K562 (cell line): ENCODE data around the gene FBN1. TPM values are rescaled to one million over a fixed set of nuclear protein-coding genes. Genes with fewer than 3 reads are reported as not detected.

Experiments used
- ATAC-seq: fragments of 200-7000 bp; cut with Tn5 transposase; 3 replicates; pipeline ENCODE4 v1.9.1; 2020; ENCODE audit warnings: moderate library complexity
- BruUV-seq: library from RNA; stranded (reverse); fragments of 400-500 nt; replicated peaks from 2 replicates; lab custom pipeline; 2021; lab: Mats Ljungman, UMichigan
- CTCF ChIA-PET: fragments of 300-600 bp; formaldehyde crosslinking; extraction: SDS; loops from one replicate; lab custom pipeline; 2021; ENCODE audit warnings: low intra/inter-chr PET ratio; lab: Yijun Ruan, JAX
- POLR2A ChIA-PET: fragments of 300-600, 350-650 bp; sonication (Branson Sonifier 250); formaldehyde crosslinking; extraction: SDS; loops from one replicate; lab custom pipeline; 2021; ENCODE audit warnings: antibody characterized with exemption, inconsistent platforms; lab: Yijun Ruan, JAX
- DNase-seq, 4 experiments: peaks; one replicate each; pipeline versions ENCODE4 v3.0.0 to v3.0.0-alpha.2; 2011 to 2018; ENCODE audit warnings: low spot score in 3 of 4, mixed read lengths in 3 of 4; ENCODE audit errors: extremely low read depth in 1 of 4
- FAIRE-seq: peaks from 2 replicates; lab custom pipeline; 2011; peaks lifted over from hg19 to GRCh38; lab: Jason Lieb, UNC
- H2AFZ ChIP-seq: 2 replicates; pipeline ENCODE4 v1.6.0; 2011; ENCODE audit warnings: low read depth, low read length, control low read depth, inconsistent platforms
- H3K27ac ChIP-seq: fragments of 200-600 bp; 3 replicates; pipeline ENCODE4 v1.8.0; 2011; ENCODE audit warnings: low read depth, mild to moderate bottlenecking, control low read depth, inconsistent platforms, low read length, moderate library complexity, mixed read lengths; ENCODE audit errors: extremely low read depth
- H3K27me3 ChIP-seq, 2 experiments: fragments of 300-600 bp in 1 of 2; 2 replicates in 1 of 2; 3 replicates in 1 of 2; pipeline versions ENCODE4 v1.6.0 to v1.8.0; 2011; ENCODE audit warnings: inconsistent platforms in 2 of 2, low read length in 2 of 2, mild to moderate bottlenecking in 1 of 2, mixed read lengths in 1 of 2, moderate library complexity in 1 of 2; ENCODE audit not compliant: control insufficient read depth in 2 of 2, insufficient read depth in 2 of 2
- H3K36me3 ChIP-seq: fragments of 300-600 bp; 3 replicates; pipeline ENCODE4 v1.8.0; 2011; ENCODE audit warnings: mild to moderate bottlenecking, low read length, inconsistent platforms; ENCODE audit not compliant: control insufficient read depth, insufficient read depth
- H3K4me1 ChIP-seq, 2 experiments: fragments of 200-600 bp in 1 of 2; replicated peaks in 1 of 2; 2 replicates in 1 of 2; 3 replicates in 1 of 2; pipeline versions ENCODE4 v1.5.1 to v1.8.0; 2011; ENCODE audit warnings: inconsistent platforms in 2 of 2, low read length in 2 of 2, mild to moderate bottlenecking in 1 of 2, mixed read lengths in 1 of 2, moderate library complexity in 1 of 2; ENCODE audit not compliant: control insufficient read depth in 2 of 2, insufficient read depth in 2 of 2
- H3K4me2 ChIP-seq: 2 replicates; pipeline ENCODE4 v1.6.1; 2011; ENCODE audit warnings: low read length, control low read depth, inconsistent platforms, mixed read lengths; ENCODE audit not compliant: insufficient read depth
- H3K4me3 ChIP-seq: fragments of 200-600 bp; sonication (generic), shearing (Covaris generic); 2 replicates; pipeline ENCODE4 v1.5.1; 2016; ENCODE audit warnings: control low read depth, inconsistent platforms
- H3K79me2 ChIP-seq: fragments of 200-600 bp; 3 replicates; pipeline ENCODE4 v1.8.0; 2011; ENCODE audit warnings: low read length, inconsistent platforms; ENCODE audit not compliant: control insufficient read depth, insufficient read depth
- H3K9ac ChIP-seq, 2 experiments: 2 replicates each; pipeline versions ENCODE4 v1.6.0 to v1.6.1; 2011; ENCODE audit warnings: low read depth in 2 of 2, low read length in 2 of 2, control low read depth in 1 of 2, inconsistent platforms in 1 of 2, mild to moderate bottlenecking in 1 of 2, mixed read lengths in 1 of 2; ENCODE audit not compliant: insufficient read depth in 1 of 2
- H3K9me1 ChIP-seq: one replicate; pipeline ENCODE4 v1.6.0; 2011; ENCODE audit warnings: inconsistent platforms, mild to moderate bottlenecking, low read length, moderate library complexity; ENCODE audit not compliant: control insufficient read depth, insufficient read depth
- H3K9me3 ChIP-seq: replicated peaks from 2 replicates; pipeline ENCODE4 v1.5.1; 2011; ENCODE audit warnings: low read depth, low read length, inconsistent platforms; ENCODE audit not compliant: control insufficient read depth, insufficient read depth
- H4K20me1 ChIP-seq: replicated peaks from 2 replicates; pipeline ENCODE4 v1.6.1; 2011; ENCODE audit warnings: low read length, inconsistent platforms, mixed read lengths; ENCODE audit not compliant: control insufficient read depth, insufficient read depth
- FIP1L1 ChIP-seq: fragments of 200-400 bp; formaldehyde crosslinking; IDR thresholded peaks from 2 replicates; pipeline ENCODE4 v1.6.1; 2018; ENCODE audit warnings: mild to moderate bottlenecking, low read depth, low read length; ENCODE audit not compliant: poor library complexity, severe bottlenecking
- POLR2AphosphoS5 ChIP-seq: IDR thresholded peaks from 2 replicates; pipeline ENCODE4 v1.6.1; 2011; ENCODE audit warnings: mild to moderate bottlenecking, low read depth, low read length, moderate library complexity; ENCODE audit not compliant: control insufficient read depth, insufficient read depth
- PURB ChIP-seq: sonication (generic); formaldehyde crosslinking; IDR thresholded peaks from 2 replicates; pipeline ENCODE4 v1.9.0; 2021; ENCODE audit warnings: low read depth, mild to moderate bottlenecking, missing genetic modification reagents
- SREBF1 ChIP-seq: fragments of 150-350 bp; IDR thresholded peaks from 2 replicates; pipeline ENCODE4 v1.6.1; 2014; ENCODE audit warnings: antibody characterized with exemption, low read depth, low read length, borderline replicate concordance
- ZNF143 ChIP-seq: sonication (generic); formaldehyde crosslinking; IDR thresholded peaks from 2 replicates; pipeline ENCODE4 v1.9.0; 2022; ENCODE audit warnings: mild to moderate bottlenecking, missing genetic modification reagents
- ZNF184 ChIP-seq: sonication (generic); formaldehyde crosslinking; IDR thresholded peaks from 2 replicates; pipeline ENCODE4 v1.5.0; 2020; ENCODE audit warnings: missing genetic modification reagents
- ZNF589 ChIP-seq: fragments of 200-800 bp; sonication (Bioruptor generic); IDR thresholded peaks from 2 replicates; pipeline ENCODE4 v1.6.1; 2016; ENCODE audit warnings: low read depth, missing genetic modification characterization, missing compliant biosample characterization
- WGBS: fragments of 100-300 bp; shearing (Covaris generic); methylation state at CpG from one replicate; pipeline ENCODE4 v1.1.6; 2016; ENCODE audit warnings: low coverage, mixed read lengths; ENCODE audit not compliant: insufficient coverage; ENCODE audit errors: missing lambda C conversion rate; 5-methylcytosine and 5-hydroxymethylcytosine counted together
- in situ Hi-C: fragments of 300-500 bp; cut with MboI; formaldehyde crosslinking; loops from 4 replicates; pipeline ENCODE4 v1.15.0; 2018; ENCODE audit warnings: inconsistent platforms, mixed read lengths
- intact Hi-C: fragments of 100-400 bp; cut with micrococcal nuclease; formaldehyde crosslinking; loops from 2 replicates; pipeline ENCODE4 v1.14.2; 2022
- polyA plus RNA-seq, 8 experiments: library from polyadenylated mRNA; depleted of rRNA in 4 of 8; stranded (reverse) in 5 of 8; unstranded in 3 of 8; fragments of >200 nt; fragmentation: Nextera tagmentation in 2 of 8; fragmentation: Illumina TruSeq in 1 of 8; extraction: Ambion mirVana in 2 of 8; extraction: Trizol in 1 of 8; gene quantifications; 2 replicates each; pipeline versions ENCODE4 v1.2.1 to v1.2.3, GENCODE V29; 2011 to 2014; ENCODE audit warnings: inconsistent platforms in 1 of 8, missing spikeins in 1 of 8
- total RNA-seq, 7 experiments: library from RNA; depleted of rRNA in 6 of 7; stranded (reverse); fragments of >200 nt in 6 of 7; fragmentation: Illumina TruSeq in 2 of 7; extraction: Trizol in 2 of 7; gene quantifications; 2 replicates each; pipeline versions ENCODE4 v1.2.1 to v1.2.3, GENCODE V29; 2011 to 2021; ENCODE audit warnings: low replicate concordance in 1 of 7
- TF ChIP-seq, protein P1 (sequence below): fragments of 450-650 bp; IDR thresholded peaks from 2 replicates; pipeline ENCODE4 v1.6.1; 2016; ENCODE audit warnings: missing biosample characterization, missing genetic modification characterization
- TF ChIP-seq, protein P2 (sequence below): sonication (generic); formaldehyde crosslinking; IDR thresholded peaks from 2 replicates; pipeline ENCODE4 v1.8.0; 2022; ENCODE audit warnings: mild to moderate bottlenecking, missing genetic modification reagents
- TF ChIP-seq, protein P3 (sequence below), 2 experiments: IDR thresholded peaks; 2 replicates each; pipeline ENCODE4 v1.6.1; 2011; ENCODE audit warnings: borderline replicate concordance in 1 of 2, control low read depth in 1 of 2, low read depth in 1 of 2, low read length in 1 of 2, mild to moderate bottlenecking in 1 of 2, mixed read lengths in 1 of 2, moderate library complexity in 1 of 2; ENCODE audit not compliant: insufficient read depth in 1 of 2, insufficient read length in 1 of 2, poor library complexity in 1 of 2, severe bottlenecking in 1 of 2; ENCODE audit errors: extremely low read depth in 1 of 2
- TF ChIP-seq, protein P4 (sequence below): sonication (generic); formaldehyde crosslinking; IDR thresholded peaks from 2 replicates; pipeline ENCODE4 v1.8.0; 2023; ENCODE audit warnings: missing genetic modification reagents, mild to moderate bottlenecking, borderline replicate concordance

The FBN1 gene
- total and polyA plus RNA-seq, 9 of the 15 experiments (the other 6 are each of a cell fraction or from before 2014, with no cell fraction given) = 0.15 to 1.2 (median 0.60) TPM

DNA sequence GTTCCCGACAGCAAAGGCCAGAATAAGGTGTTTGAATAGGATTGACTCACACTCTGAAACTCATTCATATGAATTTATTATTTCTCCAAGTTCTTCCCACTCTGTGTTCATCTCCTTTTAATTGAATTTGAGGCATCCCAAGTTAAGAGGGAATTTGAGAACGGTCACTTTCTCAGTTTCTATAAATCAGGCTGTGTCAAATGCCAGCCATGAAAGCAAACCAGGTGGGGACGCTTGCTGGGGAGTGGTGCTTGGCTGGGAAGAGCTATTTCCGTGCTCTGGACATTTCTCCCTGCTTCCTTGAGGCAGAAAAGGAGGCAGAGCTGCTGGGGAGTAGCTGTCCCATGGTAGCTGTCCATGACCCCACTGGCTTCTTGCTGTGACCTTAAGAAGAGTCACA lies 116.6 kb downstream of the FBN1 start:
- Histone ChIP-seq H3K9me1 (no peaks in the 10 kb centered on the region), H3K27ac (no peak overlapping the region), H3K4me1 (no peaks in the 10 kb centered on the region), H3K36me3 (no peaks in the 10 kb centered on the region), H3K4me3 (no peak overlapping the region), H4K20me1 (no peaks in the 10 kb centered on the region), H3K4me2 (no peak overlapping the region), H2AFZ (no peak overlapping the region), H3K79me2 (no peaks in the 10 kb centered on the region), H3K9me3 (no peaks in the 10 kb centered on the region), H3K27me3 (peaks cover 0 to 4% of the 10 kb centered on the region in 2 experiments; a peak in 2 of 5 replicates), H3K9ac (no peak overlapping the region)
- ChIA-PET CTCF (no interaction called here), POLR2A (no interaction called here)
- WGBS = 6% methylated on average over 4 of the region's 4 CpGs
- BruUV-seq = no TSS peak
- intact Hi-C loops = loop anchor here (5.0 kb wide), 1 partner anchor 108 kb away; no protein-coding TSS in a partner anchor
- FAIRE-seq (no peak), ATAC-seq (no peak), DNase-seq (no peak)
- in situ Hi-C loops = no loop called here
- TF ChIP-seq ZNF589 (CRISPR knock-in tag) (no peak), ZNF184 (CRISPR knock-in tag) (no peak), POLR2AphosphoS5 (no peak), FIP1L1 (no peak), PURB (CRISPR knock-in tag) (no peak), SREBF1 (no peak), ZNF143 (no peak)
- TF ChIP-seq, protein P1, sequence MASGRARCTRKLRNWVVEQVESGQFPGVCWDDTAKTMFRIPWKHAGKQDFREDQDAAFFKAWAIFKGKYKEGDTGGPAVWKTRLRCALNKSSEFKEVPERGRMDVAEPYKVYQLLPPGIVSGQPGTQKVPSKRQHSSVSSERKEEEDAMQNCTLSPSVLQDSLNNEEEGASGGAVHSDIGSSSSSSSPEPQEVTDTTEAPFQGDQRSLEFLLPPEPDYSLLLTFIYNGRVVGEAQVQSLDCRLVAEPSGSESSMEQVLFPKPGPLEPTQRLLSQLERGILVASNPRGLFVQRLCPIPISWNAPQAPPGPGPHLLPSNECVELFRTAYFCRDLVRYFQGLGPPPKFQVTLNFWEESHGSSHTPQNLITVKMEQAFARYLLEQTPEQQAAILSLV (tag) = no peak
- TF ChIP-seq, protein P2, sequence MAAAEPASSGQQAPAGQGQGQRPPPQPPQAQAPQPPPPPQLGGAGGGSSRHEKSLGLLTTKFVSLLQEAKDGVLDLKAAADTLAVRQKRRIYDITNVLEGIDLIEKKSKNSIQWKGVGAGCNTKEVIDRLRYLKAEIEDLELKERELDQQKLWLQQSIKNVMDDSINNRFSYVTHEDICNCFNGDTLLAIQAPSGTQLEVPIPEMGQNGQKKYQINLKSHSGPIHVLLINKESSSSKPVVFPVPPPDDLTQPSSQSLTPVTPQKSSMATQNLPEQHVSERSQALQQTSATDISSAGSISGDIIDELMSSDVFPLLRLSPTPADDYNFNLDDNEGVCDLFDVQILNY (CRISPR knock-in tag) = no peak
- TF ChIP-seq, protein P3, sequence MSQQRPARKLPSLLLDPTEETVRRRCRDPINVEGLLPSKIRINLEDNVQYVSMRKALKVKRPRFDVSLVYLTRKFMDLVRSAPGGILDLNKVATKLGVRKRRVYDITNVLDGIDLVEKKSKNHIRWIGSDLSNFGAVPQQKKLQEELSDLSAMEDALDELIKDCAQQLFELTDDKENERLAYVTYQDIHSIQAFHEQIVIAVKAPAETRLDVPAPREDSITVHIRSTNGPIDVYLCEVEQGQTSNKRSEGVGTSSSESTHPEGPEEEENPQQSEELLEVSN (IDR thresholded peaks at IDR 0.05; ENCODE audit: borderline replicate concordance in 1 of 2, extremely low read depth in 1 of 2, insufficient read depth in 1 of 2, insufficient read length in 1 of 2, low read depth in 1 of 2, low read length in 1 of 2, poor library complexity in 1 of 2, severe bottlenecking in 1 of 2) = no peak
- TF ChIP-seq, protein P4, sequence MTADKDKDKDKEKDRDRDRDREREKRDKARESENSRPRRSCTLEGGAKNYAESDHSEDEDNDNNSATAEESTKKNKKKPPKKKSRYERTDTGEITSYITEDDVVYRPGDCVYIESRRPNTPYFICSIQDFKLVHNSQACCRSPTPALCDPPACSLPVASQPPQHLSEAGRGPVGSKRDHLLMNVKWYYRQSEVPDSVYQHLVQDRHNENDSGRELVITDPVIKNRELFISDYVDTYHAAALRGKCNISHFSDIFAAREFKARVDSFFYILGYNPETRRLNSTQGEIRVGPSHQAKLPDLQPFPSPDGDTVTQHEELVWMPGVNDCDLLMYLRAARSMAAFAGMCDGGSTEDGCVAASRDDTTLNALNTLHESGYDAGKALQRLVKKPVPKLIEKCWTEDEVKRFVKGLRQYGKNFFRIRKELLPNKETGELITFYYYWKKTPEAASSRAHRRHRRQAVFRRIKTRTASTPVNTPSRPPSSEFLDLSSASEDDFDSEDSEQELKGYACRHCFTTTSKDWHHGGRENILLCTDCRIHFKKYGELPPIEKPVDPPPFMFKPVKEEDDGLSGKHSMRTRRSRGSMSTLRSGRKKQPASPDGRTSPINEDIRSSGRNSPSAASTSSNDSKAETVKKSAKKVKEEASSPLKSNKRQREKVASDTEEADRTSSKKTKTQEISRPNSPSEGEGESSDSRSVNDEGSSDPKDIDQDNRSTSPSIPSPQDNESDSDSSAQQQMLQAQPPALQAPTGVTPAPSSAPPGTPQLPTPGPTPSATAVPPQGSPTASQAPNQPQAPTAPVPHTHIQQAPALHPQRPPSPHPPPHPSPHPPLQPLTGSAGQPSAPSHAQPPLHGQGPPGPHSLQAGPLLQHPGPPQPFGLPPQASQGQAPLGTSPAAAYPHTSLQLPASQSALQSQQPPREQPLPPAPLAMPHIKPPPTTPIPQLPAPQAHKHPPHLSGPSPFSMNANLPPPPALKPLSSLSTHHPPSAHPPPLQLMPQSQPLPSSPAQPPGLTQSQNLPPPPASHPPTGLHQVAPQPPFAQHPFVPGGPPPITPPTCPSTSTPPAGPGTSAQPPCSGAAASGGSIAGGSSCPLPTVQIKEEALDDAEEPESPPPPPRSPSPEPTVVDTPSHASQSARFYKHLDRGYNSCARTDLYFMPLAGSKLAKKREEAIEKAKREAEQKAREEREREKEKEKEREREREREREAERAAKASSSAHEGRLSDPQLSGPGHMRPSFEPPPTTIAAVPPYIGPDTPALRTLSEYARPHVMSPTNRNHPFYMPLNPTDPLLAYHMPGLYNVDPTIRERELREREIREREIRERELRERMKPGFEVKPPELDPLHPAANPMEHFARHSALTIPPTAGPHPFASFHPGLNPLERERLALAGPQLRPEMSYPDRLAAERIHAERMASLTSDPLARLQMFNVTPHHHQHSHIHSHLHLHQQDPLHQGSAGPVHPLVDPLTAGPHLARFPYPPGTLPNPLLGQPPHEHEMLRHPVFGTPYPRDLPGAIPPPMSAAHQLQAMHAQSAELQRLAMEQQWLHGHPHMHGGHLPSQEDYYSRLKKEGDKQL (CRISPR knock-in tag) = no peak
